ENCODE data around the gene ZDHHC1.
"Not testable (repeated sequence)": the region's sequence is repeated elsewhere in the genome, so short reads cannot be mapped to it uniquely, and the experiment has no call there.

Gene ZDHHC1

GRCh38 chr16:67392301-67393059 lies 23.8 kb downstream of the ZDHHC1 start:
- no peak for DNase-seq

GRCh38 chr16:67391424-67392300 lies 24.6 kb downstream of the ZDHHC1 start:
- no peak for DNase-seq

DNA sequence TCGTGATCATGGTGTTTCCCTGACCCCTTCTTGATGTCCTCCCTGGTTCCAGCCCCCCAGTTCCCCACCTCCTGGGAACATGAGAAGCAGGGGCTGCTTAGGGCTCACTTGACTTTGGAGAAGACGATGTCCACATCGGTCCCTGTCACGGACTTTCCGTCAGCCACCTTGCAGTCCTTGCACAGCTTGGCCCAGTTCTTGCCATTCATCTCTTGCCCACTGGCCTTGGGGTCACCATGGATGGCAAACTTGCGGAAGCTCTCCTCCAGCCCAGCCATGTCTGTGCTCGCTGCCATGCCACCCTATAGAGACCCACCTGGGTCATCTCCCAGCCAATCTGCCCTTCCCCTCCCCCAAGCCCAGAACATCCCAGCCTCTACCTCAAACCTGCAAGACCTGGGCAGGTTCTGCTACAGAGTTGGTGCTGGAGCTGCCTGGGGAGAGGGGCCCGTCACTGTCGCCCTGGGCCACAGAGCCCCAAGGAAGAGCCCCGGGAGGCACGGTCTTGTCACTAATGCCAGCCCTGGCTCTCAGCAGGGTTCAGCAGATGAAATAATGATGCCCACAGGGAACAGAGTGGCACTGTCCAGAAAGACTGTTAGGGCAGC lies 25.4 kb downstream of the ZDHHC1 start:
- DNase-seq, result no peak

DNA sequence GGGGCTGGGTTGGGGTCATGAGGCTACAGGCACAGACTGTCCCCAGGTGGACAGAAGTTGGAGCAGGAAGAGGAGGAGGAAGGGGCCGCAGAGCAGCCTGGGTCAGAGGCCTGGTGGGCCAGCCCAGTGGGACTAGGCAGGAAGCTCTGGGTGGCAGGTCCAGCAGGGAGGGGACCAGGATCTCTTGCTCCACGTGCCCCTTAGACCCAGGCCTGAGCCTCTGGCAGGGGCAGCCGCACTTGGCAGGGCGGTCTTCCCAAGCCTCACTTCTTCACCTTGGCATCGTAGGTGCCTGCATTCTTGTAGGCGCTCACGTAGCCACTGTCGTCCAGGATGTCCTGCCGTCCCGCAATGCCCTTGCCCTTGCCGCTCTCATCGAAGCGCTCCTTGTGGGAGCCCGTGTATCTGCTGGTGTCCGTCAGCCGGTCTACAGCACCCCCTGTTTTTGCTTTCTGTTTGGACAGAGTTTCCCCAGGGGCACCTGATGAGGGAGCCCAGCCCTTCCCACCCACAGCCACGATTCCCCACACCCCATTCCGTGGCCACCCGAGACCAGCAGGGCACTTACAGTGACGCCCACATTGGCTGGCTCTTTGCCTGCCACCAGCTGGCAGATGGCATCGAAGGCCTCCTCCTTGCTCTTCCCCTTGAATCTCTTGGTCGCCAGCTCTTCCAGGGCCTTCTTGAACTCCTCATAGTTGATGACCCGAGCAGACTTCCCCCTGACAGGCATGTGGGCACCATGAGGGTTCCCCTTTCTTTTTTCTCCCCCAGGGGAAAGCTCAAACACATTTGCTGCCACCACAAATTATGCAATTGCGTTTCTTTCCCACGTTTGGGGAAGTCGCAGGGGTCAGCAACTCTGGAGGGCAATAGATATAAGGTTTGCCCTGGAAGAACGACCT lies 26.1 kb downstream of the ZDHHC1 start:
- peak; percentile 95 to 97 for DNase-seq

GRCh38 chr16:67388591-67388990 lies 27.7 kb downstream of the ZDHHC1 start:
- DNase-seq, result no peak

DNA sequence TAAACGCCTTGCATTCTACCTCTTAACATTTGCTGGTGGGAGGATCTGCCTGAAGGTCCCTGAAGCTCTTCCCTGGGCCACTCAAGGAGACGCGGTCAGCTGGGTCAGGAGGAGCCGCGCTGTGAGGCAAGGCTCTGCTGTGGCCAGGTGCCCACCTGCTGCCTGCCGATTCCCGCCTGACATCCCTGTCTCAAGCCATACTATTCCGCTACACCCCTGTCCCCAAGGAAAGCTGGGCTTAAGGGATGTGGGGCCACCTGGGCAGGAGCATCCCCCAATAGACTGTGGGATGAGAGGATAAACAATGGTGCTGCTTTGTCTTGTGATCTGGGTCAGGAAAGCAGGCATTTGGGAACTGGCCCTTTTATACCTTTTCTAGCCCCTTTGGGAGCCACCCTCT lies 28.1 kb downstream of the ZDHHC1 start:
- no peak for DNase-seq

- no peak for DNase-seq
Measured at GRCh38 chr16:67387479-67388079, 28.7 kb downstream of the ZDHHC1 start.

GRCh38 chr16:67386861-67387455 lies 29.3 kb downstream of the ZDHHC1 start:
- no peak for DNase-seq

DNA sequence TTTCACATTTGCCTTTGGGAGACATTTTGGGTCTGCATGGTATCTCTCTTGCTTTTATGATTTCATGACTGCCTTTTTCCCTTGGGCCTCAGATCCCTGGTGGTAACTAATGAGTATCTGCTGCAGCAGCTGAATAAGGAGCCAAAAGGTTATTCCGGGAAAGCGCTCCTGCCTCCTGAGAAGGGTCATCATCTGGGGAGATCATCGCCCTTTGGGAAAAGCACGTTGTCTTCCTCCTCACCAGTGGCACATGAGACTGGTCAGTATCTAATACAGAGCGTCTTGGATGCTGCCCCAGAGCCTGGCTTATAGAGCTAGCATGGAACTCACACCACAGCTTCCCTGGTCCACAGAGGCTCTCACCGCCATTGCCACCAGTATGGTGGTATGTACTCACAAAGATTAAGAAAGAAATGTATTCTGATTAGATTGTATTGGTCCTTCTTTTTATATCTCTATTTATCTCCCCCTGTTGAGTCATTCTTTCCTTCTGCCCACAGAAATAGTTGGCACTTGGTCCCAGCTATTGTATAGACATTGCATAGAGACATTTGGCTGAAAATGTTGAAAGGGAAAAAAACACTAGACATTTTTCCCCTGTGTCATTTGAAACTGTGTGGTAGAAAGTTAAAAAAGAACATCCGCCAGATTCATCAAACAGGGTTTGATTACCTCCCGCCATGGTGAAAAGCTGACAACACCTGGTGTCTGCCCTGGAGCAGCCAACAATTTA lies 31.3 kb downstream of the ZDHHC1 start:
- no peak for DNase-seq

DNA sequence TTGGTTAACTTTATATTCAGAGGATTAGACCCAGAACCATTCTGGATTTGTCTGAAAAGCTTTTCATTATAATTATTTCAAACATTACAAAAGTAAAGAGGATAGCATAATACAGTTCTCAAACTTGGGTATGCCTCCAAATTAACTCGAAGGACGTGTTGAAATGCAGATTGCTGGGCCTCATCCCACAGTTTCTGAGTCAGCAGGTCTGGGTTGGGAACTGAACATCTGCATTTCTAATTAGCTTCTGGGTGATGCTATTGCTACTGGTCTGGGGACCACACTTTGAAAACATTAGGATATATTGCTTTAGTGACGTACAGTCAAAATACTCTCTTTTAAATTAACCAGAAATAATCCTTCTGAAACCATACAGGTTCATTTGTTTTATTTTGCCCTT lies 33.0 kb downstream of the ZDHHC1 start:
- peak in 1 of 2 donors; percentile 34 for DNase-seq

GRCh38 chr16:67378642-67379041 lies 37.6 kb downstream of the ZDHHC1 start:
- no peak for DNase-seq

DNA sequence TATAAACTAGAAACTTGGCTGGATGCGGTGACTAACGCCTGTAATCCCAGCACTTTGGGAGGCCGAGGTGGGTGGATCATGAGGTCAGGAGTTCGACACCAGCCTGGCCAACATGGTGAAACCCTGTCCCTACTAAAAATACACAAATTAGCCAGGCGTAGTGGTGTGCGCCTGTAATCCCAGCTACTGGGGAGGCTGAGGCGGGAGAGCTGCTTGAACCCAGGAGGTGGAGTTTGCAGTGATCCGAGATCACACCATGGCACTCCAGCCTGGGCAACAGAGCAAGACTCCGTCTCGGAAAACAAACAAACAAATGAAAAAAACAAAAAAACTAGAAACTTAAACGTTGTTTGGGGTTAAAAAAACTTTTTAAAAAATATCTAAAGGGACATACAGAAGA lies 40.3 kb downstream of the ZDHHC1 start:
- DNase-seq, result not testable (repeated sequence)

DNA sequence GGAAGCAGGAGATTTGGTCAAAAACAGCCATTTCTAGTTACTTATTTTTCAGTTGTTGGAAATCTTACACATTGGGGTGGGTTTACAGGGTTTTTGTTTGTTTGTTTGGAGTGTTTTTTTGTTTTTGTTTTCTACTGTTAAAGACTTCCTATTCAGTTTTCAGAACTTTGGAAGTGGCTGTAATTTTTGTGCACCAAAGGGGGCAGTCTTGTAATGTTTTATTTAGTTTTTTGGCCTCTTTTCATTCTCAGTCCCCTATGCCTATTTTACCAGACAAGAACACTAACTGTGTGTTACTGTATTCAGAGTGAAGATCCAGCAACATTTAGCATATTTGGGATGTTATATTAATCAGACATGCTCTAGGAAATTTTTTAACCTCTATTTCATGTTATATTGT lies 43.6 kb downstream of the ZDHHC1 start:
- DNase-seq, result peak; percentile 34 to 69

GRCh38 chr16:67370661-67371060 lies 45.6 kb downstream of the ZDHHC1 start:
- DNase-seq, result no peak

DNA sequence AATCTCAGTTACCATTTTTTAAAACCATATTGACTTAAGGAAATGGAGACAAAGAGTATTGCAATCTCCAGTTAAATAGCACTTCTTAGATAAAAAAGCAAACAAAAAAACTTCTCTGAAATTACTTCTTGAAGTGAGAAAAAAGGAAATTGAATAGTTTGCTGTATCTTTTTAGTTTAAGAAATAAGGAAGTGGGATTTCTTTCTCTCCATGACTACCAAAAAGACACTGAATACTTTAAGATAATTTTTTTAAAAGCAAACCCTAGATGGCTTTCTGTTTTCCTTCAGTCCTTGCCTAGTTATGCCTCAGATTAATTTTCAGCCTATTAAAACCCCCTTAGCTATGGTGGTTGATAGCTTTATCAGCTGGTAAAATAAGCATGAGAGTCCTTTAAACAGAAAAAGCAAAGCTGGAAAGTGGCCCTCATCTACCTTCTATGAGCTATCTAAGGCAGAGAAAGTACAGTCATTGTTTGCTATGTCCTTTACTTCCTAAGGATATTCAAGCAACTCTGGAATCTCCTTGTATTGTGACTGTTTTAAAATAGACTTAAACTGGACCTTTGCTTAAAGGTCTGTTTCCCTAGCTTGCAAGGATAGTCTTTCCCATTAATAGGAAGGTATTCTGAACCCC lies 51.6 kb downstream of the ZDHHC1 start:
- DNase-seq, result peak; percentile 23 to 36

DNA sequence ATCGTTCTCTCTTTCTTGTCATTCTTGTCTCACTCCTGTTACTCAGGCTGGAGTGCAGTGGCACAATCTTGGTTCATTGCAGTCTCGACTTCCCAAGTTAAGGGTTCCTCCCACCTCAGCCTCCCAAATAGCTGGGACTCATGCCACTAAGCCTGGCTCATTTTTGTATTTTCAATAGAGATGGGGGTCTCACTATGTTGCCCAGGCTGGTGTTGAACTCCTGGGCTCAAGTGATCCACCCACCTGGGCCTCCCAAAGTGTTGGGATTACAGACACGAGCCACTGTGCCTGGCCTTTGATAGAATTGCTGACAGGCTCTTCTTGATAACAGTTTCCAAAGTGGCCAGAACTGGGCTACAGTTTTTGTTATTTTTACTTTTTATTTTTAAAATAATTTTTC lies 55.2 kb downstream of the ZDHHC1 start:
- DNase-seq, result no peak

DNA sequence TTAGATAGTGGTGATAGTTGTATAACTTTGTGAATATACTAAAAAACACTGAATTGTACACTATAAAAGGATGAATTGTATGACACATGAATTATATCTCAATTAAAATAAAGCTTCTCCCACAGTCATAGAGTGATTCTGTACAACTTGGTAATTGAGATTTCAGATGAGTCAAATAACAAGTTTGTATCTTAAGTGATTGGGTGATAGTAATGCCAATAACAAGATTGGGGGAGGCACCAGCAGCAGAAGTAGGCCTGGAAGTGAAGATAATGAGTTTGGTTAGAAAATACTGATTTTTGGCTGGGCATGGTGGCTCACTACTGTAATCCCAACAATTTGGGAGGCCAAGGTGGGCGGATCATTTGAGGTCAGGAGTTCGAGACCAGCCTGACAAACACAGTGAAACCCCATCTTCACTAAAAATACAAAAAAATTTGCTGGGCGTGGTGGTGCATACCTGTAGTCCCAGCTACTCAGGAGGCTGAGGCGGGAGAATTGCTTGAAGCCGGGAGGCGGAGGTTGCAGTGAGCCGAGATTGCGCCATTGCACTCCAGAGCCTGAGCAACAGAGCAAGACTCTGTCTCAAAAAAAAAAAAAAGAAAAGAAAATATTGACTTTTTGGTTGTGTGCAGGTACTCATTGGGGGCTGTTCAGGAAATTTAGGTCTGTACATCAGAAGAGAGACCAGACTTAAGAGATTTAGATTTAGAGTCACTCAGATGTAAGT lies 56.6 kb downstream of the ZDHHC1 start:
- DNase-seq, result not testable (repeated sequence)

DNA sequence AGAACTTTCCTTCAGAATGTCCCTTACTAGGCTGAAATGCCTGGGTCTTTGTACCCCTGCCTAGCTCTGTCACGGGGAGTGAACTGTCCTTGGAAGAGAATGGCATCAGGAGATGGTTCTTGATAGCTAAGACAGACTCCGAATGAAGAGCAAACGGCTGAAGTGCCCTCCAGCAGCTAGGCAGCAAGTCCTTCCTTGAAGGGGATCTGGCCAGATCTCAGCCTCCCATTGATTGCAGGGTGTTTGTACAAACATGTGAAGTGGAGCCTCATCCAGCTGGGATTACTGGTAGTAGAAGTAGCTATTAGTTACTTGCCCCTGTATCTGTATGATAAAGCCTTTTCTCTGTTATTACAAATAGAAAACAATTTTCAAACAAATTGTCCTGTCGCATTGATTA lies 58.7 kb downstream of the ZDHHC1 start:
- DNase-seq, result no peak

DNA sequence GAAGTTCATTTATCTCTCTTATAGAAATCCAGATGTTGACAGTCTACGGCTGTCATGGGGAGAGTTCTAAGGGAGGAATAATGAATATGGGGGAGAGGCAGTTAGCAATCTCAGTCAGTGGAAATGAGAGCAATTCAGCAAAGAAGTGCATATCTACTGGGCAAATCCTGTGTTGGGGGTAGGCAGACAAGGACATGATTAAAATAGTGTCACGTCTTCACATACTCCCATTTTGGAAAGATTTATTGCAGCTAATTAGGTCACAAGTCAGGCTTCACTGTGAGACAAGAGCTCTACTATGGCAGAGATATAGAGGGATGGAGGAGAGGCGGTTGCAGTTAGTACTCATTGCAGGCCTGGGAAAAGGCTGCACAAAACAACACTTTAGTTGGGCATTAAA lies 59.9 kb downstream of the ZDHHC1 start:
- DNase-seq, result no peak

DNA sequence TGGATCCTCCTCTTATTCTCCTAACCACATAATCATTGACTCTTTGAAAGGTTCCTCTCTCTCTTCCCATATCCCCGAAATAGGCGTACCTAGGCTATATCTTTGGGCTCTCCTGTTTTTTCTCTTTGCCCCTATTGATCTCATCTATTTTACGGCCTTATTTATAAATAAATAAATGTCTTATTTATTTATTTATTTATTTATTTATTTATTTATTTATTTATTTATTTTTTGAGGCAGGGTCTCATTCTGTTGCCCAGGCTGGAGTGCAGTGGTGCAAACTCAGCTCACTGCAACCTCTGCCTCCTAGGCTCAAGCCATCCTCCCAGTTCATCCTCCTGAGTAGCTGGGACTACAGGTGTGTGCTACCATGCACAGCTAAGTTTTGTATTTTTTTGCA lies 63.8 kb downstream of the ZDHHC1 start:
- not testable (repeated sequence) for DNase-seq
